ENCODE data around the gene EDNRA.
"Not testable (repeated sequence)": the region's sequence is repeated elsewhere in the genome, so short reads cannot be mapped to it uniquely, and the experiment has no call there.

EDNRA gene

GRCh38 chr4:147480891-147481576 lies at the start of gene EDNRA:
Gene EDNRA (plus strand): TSS chr4:147481097. CDS start chr4:147485682, 4,585 bp downstream.
- TF ChIP-seq CTCF (IDR thresholded peaks at IDR 0.05; ENCODE audit: low read depth, low read length) = no peak
- DNase-seq (ENCODE audit: low read depth in 2 of 2) = peak; percentile 54 to 69
- H3K4me3 ChIP-seq (replicated peaks in 1 of 2; ENCODE audit: low read depth in 2 of 2, low read length in 2 of 2) = peak within 1 kb of the TSS; percentile 49 to 66

GRCh38 chr4:147434370-147434769 lies 46.5 kb upstream of the EDNRA start:
- DNase-seq (ENCODE audit: low read depth in 2 of 2) = peak in 1 of 2 donors; percentile 40
- not testable (repeated sequence) for H3K4me3 ChIP-seq (replicated peaks in 1 of 2; ENCODE audit: low read depth in 2 of 2, low read length in 2 of 2)

- DNase-seq (ENCODE audit: low read depth in 2 of 2) = peak in 1 of 2 donors; percentile 18
- H3K4me3 ChIP-seq (replicated peaks in 1 of 2; ENCODE audit: low read depth in 2 of 2, low read length in 2 of 2) = no peak overlapping the region
- no peak for TF ChIP-seq CTCF (IDR thresholded peaks at IDR 0.05; ENCODE audit: low read depth, low read length)
Observed at GRCh38 chr4:147440442-147440841, 40.5 kb upstream of the EDNRA start.

- TF ChIP-seq CTCF (IDR thresholded peaks at IDR 0.05; ENCODE audit: low read depth, low read length) = no peak
- no peak overlapping the region for H3K4me3 ChIP-seq (replicated peaks in 1 of 2; ENCODE audit: low read depth in 2 of 2, low read length in 2 of 2)
- DNase-seq (ENCODE audit: low read depth in 2 of 2) = no peak
Observed at GRCh38 chr4:147447786-147448185, 33.1 kb upstream of the EDNRA start.

- no peak for TF ChIP-seq CTCF (IDR thresholded peaks at IDR 0.05; ENCODE audit: low read depth, low read length)
Observed at GRCh38 chr4:147453561-147454141, 27.2 kb upstream of the EDNRA start.

GRCh38 chr4:147456706-147457105 lies 24.2 kb upstream of the EDNRA start:
- peak in 1 of 2 donors; percentile 13 for DNase-seq (ENCODE audit: low read depth in 2 of 2)
- no peak overlapping the region for H3K4me3 ChIP-seq (replicated peaks in 1 of 2; ENCODE audit: low read depth in 2 of 2, low read length in 2 of 2)
- no peak for TF ChIP-seq CTCF (IDR thresholded peaks at IDR 0.05; ENCODE audit: low read depth, low read length)

More at GRCh38 chr4:147453561-147454141, 27.2 kb upstream of the EDNRA start:
- peak; percentile 78 to 92 for DNase-seq (ENCODE audit: low read depth in 2 of 2)
- H3K4me3 ChIP-seq (replicated peaks in 1 of 2; ENCODE audit: low read depth in 2 of 2, low read length in 2 of 2) = no peak overlapping the region

GRCh38 chr4:147461161-147461560 lies 19.7 kb upstream of the EDNRA start:
- H3K4me3 ChIP-seq (replicated peaks in 1 of 2; ENCODE audit: low read depth in 2 of 2, low read length in 2 of 2) = no peak overlapping the region
- TF ChIP-seq CTCF (IDR thresholded peaks at IDR 0.05; ENCODE audit: low read depth, low read length) = no peak
- peak in 1 of 2 donors; percentile 59 for DNase-seq (ENCODE audit: low read depth in 2 of 2)
